HG02938 (cell line): ENCODE results near the gene HNRNPA0.
"Not testable (repeated sequence)": the region's sequence is repeated elsewhere in the genome, so short reads cannot be mapped to it uniquely, and the experiment has no call there.

Source experiments
- ATAC-seq: cut with Tn5 transposase; IDR thresholded peaks from one replicate; pipeline ENCODE4 v1.9.1; 2021; ENCODE audit warnings: mild to moderate bottlenecking, moderate library complexity; ENCODE audit not compliant: unreplicated experiment

HNRNPA0 gene

GRCh38 chr5:137754188-137754960 lies at the start of gene HNRNPA0:
Gene HNRNPA0, minus strand, starts transcription at chr5:137754363. Its CDS starts 297 bp downstream, at chr5:137754066.
- ATAC-seq = peak; percentile 73

GRCh38 chr5:137802282-137803210 lies 48.4 kb upstream of the HNRNPA0 start:
- no peak for ATAC-seq

GRCh38 chr5:137800700-137801411 lies 46.7 kb upstream of the HNRNPA0 start:
- no peak for ATAC-seq

GRCh38 chr5:137796279-137796678 lies 42.1 kb upstream of the HNRNPA0 start:
- no peak for ATAC-seq

- ATAC-seq = no peak
These were observed 40.7 kb upstream of the HNRNPA0 start for GRCh38 chr5:137794863-137795262.

GRCh38 chr5:137792303-137792702 lies 38.1 kb upstream of the HNRNPA0 start:
- no peak for ATAC-seq

- no peak for ATAC-seq
These were observed 37.6 kb upstream of the HNRNPA0 start for GRCh38 chr5:137791799-137792198.

GRCh38 chr5:137791387-137791786 lies 37.2 kb upstream of the HNRNPA0 start:
- no peak for ATAC-seq

GRCh38 chr5:137788560-137788959 lies 34.4 kb upstream of the HNRNPA0 start:
- ATAC-seq = not testable (repeated sequence)

GRCh38 chr5:137782984-137783536 lies 28.9 kb upstream of the HNRNPA0 start:
- ATAC-seq = no peak

- no peak for ATAC-seq
These were observed 27.9 kb upstream of the HNRNPA0 start for GRCh38 chr5:137782055-137782454.

GRCh38 chr5:137778772-137779564 lies 24.8 kb upstream of the HNRNPA0 start:
- ATAC-seq = no peak

- ATAC-seq = not testable (repeated sequence)
These were observed 13.8 kb upstream of the HNRNPA0 start for GRCh38 chr5:137767937-137768336.

GRCh38 chr5:137761566-137761965 lies 7.4 kb upstream of the HNRNPA0 start:
- ATAC-seq = no peak

GRCh38 chr5:137760719-137761516 lies 6.8 kb upstream of the HNRNPA0 start:
- no peak for ATAC-seq

GRCh38 chr5:137760294-137760693 lies 6.1 kb upstream of the HNRNPA0 start:
- no peak for ATAC-seq

GRCh38 chr5:137758715-137759306 lies 4.6 kb upstream of the HNRNPA0 start:
- ATAC-seq = peak; percentile 40

GRCh38 chr5:137758121-137758520 lies 4.0 kb upstream of the HNRNPA0 start:
- no peak for ATAC-seq

- ATAC-seq = no peak
These were observed 3.5 kb upstream of the HNRNPA0 start for GRCh38 chr5:137757634-137758033.
